Hepatocyte (in vitro differentiated cells): ENCODE results near the gene NFYC.

Experiments
- EZH2 ChIP-seq: fragments of 200-600 bp; sonication (generic); IDR thresholded peaks from 2 replicates; pipeline ENCODE4 v1.6.1; 2016; ENCODE audit warnings: antibody characterized with exemption, mild to moderate bottlenecking, borderline replicate concordance
- TF ChIP-seq, protein P1 (sequence below): fragments of 200-600 bp; sonication (generic); IDR thresholded peaks from 2 replicates; pipeline ENCODE4 v1.5.1; 2016; ENCODE audit warnings: antibody characterized with exemption, mild to moderate bottlenecking; ENCODE audit not compliant: poor library complexity

- TF ChIP-seq, protein P1, sequence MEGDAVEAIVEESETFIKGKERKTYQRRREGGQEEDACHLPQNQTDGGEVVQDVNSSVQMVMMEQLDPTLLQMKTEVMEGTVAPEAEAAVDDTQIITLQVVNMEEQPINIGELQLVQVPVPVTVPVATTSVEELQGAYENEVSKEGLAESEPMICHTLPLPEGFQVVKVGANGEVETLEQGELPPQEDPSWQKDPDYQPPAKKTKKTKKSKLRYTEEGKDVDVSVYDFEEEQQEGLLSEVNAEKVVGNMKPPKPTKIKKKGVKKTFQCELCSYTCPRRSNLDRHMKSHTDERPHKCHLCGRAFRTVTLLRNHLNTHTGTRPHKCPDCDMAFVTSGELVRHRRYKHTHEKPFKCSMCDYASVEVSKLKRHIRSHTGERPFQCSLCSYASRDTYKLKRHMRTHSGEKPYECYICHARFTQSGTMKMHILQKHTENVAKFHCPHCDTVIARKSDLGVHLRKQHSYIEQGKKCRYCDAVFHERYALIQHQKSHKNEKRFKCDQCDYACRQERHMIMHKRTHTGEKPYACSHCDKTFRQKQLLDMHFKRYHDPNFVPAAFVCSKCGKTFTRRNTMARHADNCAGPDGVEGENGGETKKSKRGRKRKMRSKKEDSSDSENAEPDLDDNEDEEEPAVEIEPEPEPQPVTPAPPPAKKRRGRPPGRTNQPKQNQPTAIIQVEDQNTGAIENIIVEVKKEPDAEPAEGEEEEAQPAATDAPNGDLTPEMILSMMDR: no peak
- no peak for TF ChIP-seq EZH2
Observed at GRCh38 chr1:40758004-40758403, 66.5 kb downstream of the NFYC start.
